Heart left ventricle (tissue), 16 donors: ENCODE data around the gene KLF8. TPM values are rescaled to one million over a fixed set of nuclear protein-coding genes. Genes with fewer than 3 reads are reported as not detected.

ENCODE experiments used
- ATAC-seq, 4 donors: fragments of 200-7000 bp; cut with Tn5 transposase; one replicate each; pipeline ENCODE4 v1.9.1; 2020 to 2022; ENCODE audit warnings: moderate library complexity in 4 of 4, mild to moderate bottlenecking in 3 of 4, moderate number of reproducible peaks in 1 of 4
- DNase-seq, 5 donors: peaks; one replicate each; pipeline ENCODE4 v3.0.0-alpha.2; 2020
- H3K27ac ChIP-seq, 12 donors: fragments of 200-600 bp; sonication (generic) in 4 of 12; one replicate each; pipeline versions ENCODE4 v1.5.0 to v1.8.0; 2016 to 2022; ENCODE audit warnings: mild to moderate bottlenecking in 2 of 12
- H3K27me3 ChIP-seq, 9 donors: fragments of 200-600 bp; sonication (generic) in 2 of 9; one replicate each; pipeline versions ENCODE4 v1.5.1 to v1.8.0; 2016 to 2022; ENCODE audit warnings: mild to moderate bottlenecking in 3 of 9
- H3K36me3 ChIP-seq, 9 donors: fragments of 200-600 bp; sonication (generic) in 2 of 9; one replicate each; pipeline versions ENCODE4 v1.5.0 to v1.8.0; 2018 to 2022; ENCODE audit warnings: mild to moderate bottlenecking in 2 of 9
- H3K4me1 ChIP-seq, 12 donors: fragments of 200-600 bp; sonication (generic) in 4 of 12; one replicate each; pipeline versions ENCODE4 v1.5.0 to v1.8.0; 2016 to 2022; ENCODE audit warnings: mild to moderate bottlenecking in 3 of 12
- H3K4me3 ChIP-seq, 12 donors: fragments of 200-600 bp; sonication (generic) in 4 of 12; one replicate each; pipeline versions ENCODE4 v1.5.0 to v1.8.0; 2017 to 2022; ENCODE audit warnings: mild to moderate bottlenecking in 9 of 12, moderate library complexity in 4 of 12
- H3K9me3 ChIP-seq, 12 donors: fragments of 200-600 bp; sonication (generic) in 4 of 12; one replicate each; pipeline versions ENCODE4 v1.5.0 to v1.8.0; 2016 to 2022; ENCODE audit warnings: mild to moderate bottlenecking in 1 of 12
- CTCF ChIP-seq, 12 donors: fragments of 200-600 bp; sonication (generic) in 4 of 12; IDR thresholded peaks; one replicate each; pipeline versions ENCODE4 v1.5.0 to v1.8.0; 2018 to 2022; ENCODE audit warnings: antibody characterized with exemption in 12 of 12, mild to moderate bottlenecking in 5 of 12
- POLR2A ChIP-seq, 2 donors: fragments of 450-650 bp; IDR thresholded peaks; one replicate each; pipeline ENCODE4 v1.6.1; 2017; ENCODE audit warnings: antibody characterized with exemption in 2 of 2, mild to moderate bottlenecking in 2 of 2, moderate library complexity in 2 of 2
- WGBS, 4 donors: extraction: QIAGEN DNeasy Blood & Tissue Kit in 2 of 4; methylation state at CpG; one replicate each; pipeline versions ENCODE4 v1.1.5 to v1.1.7; 2013 to 2018; 5-methylcytosine and 5-hydroxymethylcytosine counted together
- intact Hi-C, 10 donors: fragments of 100-400 bp; cut with DNase I; formaldehyde crosslinking; loops; one replicate each; pipeline versions ENCODE4 v1.11.1 to v1.14.2; 2022
- polyA plus RNA-seq, 2 donors: library from polyadenylated mRNA; stranded (reverse); fragments of 200-250 nt; gene quantifications; one replicate each; pipeline ENCODE4 v1.2.3, GENCODE V29; 2013
- total RNA-seq, 9 donors: library from RNA; depleted of rRNA in 2 of 9; stranded (reverse); fragments of >200 nt in 2 of 9; fragmentation: NEBNext Ultra II Directional in 3 of 9; extraction: Animal tissue kit (Norgen Biotek cat#: 25700) in 3 of 9; gene quantifications; one replicate each; pipeline versions ENCODE4 v1.1.0 to v1.2.4, GENCODE V29; 2016 to 2023
- donor health status: ischemic (EF 13 %, LVEDD 7.1; RV severe dilation, severe dysfunction).
- donor health status: healthy with polysubstance abuse.
- donor health status: DM: no; HTN: yes; CAD: no.
- donor health status: DM: no; HTN: no; CAD: no.
- donor health status: ischemic (EF 25% LVEDD 6.9; RV normal size, moderate dysfunction).
- donor health status: ischemic (EF 25% LVEDD 5.7; RV mildly dilated, moderate dysfunction).
- donor health status: healthy.
- donor health status: DM: yes; HTN: yes; CAD: no.
- donor health status: ischemic (EF 35%, LVEDD 5.7; RV mildly dilated, moderate dysfunction).
- donor health status: nonischemic (EF 11% LVEDD 7.7; RV severe dilation, severe dysfunction).
- donor health status: DM: yes; HTN: yes; CAD: no.
- donor health status: PGD.
- donor health status: ischemic (EF 29% LVEDD 5.4; RV normal size, mild dysfunction).
- donor health status: nonischemic (EF 23%, LVEDD 6.1; RV moderate dilation, normal function).

The KLF8 gene
- total and polyA plus RNA-seq, 11 donors = 1.4 to 6.2 (median 2.6) TPM

GRCh38 chrX:56219700-56220099 lies 12.5 kb upstream of the KLF8 start:
- H3K9me3 ChIP-seq = no peaks in the 10 kb centered on the region
- H3K36me3 ChIP-seq = no peaks in the 10 kb centered on the region
- no peak for DNase-seq
- peaks cover 0 to 5% (median 0%) of the 10 kb centered on the region in 9 donors for H3K27me3 ChIP-seq
- H3K4me1 ChIP-seq = no peaks in the 10 kb centered on the region
- intact Hi-C loops = no loop called here
- H3K4me3 ChIP-seq = no peak overlapping the region
- H3K27ac ChIP-seq = no peak overlapping the region
- 38 to 54% (median 45%) methylated on average over 4 of the region's 4 CpGs for WGBS, 4 donors
- no peak for ATAC-seq
- TF ChIP-seq POLR2A (IDR thresholded peaks at IDR 0.05) = no peak
- TF ChIP-seq CTCF (IDR thresholded peaks at IDR 0.05) = peak in 7 of 12 donors; percentile 9 to 45 (median 31)

GRCh38 chrX:56221101-56221500 lies 11.1 kb upstream of the KLF8 start:
- Histone ChIP-seq H3K27ac (no peak overlapping the region), H3K36me3 (no peaks in the 10 kb centered on the region), H3K4me3 (no peak overlapping the region), H3K9me3 (no peaks in the 10 kb centered on the region), H3K27me3 (peaks cover 0 to 3% (median 0%) of the 10 kb centered on the region in 9 donors), H3K4me1 (no peaks in the 10 kb centered on the region)
- TF ChIP-seq CTCF (IDR thresholded peaks at IDR 0.05) (no peak), POLR2A (IDR thresholded peaks at IDR 0.05) (no peak)
- intact Hi-C loops = no loop called here
- ATAC-seq = no peak
- no peak for DNase-seq
- WGBS, 4 donors = 70 to 77% (median 73%) methylated on average over 5 of the region's 5 CpGs

- DNase-seq = no peak
- no peak overlapping the region for H3K4me3 ChIP-seq
- TF ChIP-seq POLR2A (IDR thresholded peaks at IDR 0.05) (no peak), CTCF (IDR thresholded peaks at IDR 0.05) (no peak)
- H3K4me1 ChIP-seq = peaks cover 0 to 7% (median 0%) of the 10 kb centered on the region in 12 donors
- no peaks in the 10 kb centered on the region for H3K9me3 ChIP-seq
- H3K27ac ChIP-seq = no peak overlapping the region
- no peaks in the 10 kb centered on the region for H3K36me3 ChIP-seq
- WGBS, 4 donors = 89 to 96% (median 93%) methylated on average over 10 to 28 of the region's 28 CpGs
- intact Hi-C loops = no loop called here
- peaks cover 0 to 5% (median 0%) of the 10 kb centered on the region in 9 donors for H3K27me3 ChIP-seq
- ATAC-seq = no peak
These were observed 9.6 kb upstream of the KLF8 start for GRCh38 chrX:56222473-56223000.

GRCh38 chrX:56226980-56227379 lies 5.2 kb upstream of the KLF8 start:
- H3K9me3 ChIP-seq = no peaks in the 10 kb centered on the region
- no peak for ATAC-seq
- peaks cover 0 to 12% (median 0%) of the 10 kb centered on the region in 9 donors for H3K27me3 ChIP-seq
- H3K36me3 ChIP-seq = no peaks in the 10 kb centered on the region
- TF ChIP-seq CTCF (IDR thresholded peaks at IDR 0.05) (no peak), POLR2A (IDR thresholded peaks at IDR 0.05) (no peak)
- H3K27ac ChIP-seq = no peak overlapping the region
- DNase-seq = no peak
- intact Hi-C loops = no loop called here
- WGBS, 4 donors = 38 to 65% (median 59%) methylated on average over 1 of the region's 1 CpG
- peaks cover 0 to 27% (median 1%) of the 10 kb centered on the region in 12 donors for H3K4me1 ChIP-seq
- no peak overlapping the region for H3K4me3 ChIP-seq
